Tibial nerve (tissue), 4 donors: ENCODE measurements around the gene LSMEM2.

Experiments
- CTCF ChIP-seq, 5 experiments: fragments of 200-600 bp in 3 of 5; fragments of 450-650 bp in 2 of 5; sonication (generic) in 3 of 5; IDR thresholded peaks; one replicate each; pipeline ENCODE4 v1.5.1; 2016 to 2019; ENCODE audit warnings: antibody characterized with exemption in 5 of 5, mild to moderate bottlenecking in 3 of 5, moderate library complexity in 2 of 5
- EP300 ChIP-seq, 2 donors: sonication (generic); formaldehyde crosslinking; IDR thresholded peaks; one replicate each; pipeline ENCODE4 v1.6.1; 2017; ENCODE audit warnings: antibody characterized with exemption in 2 of 2, mild to moderate bottlenecking in 1 of 2

GRCh38 chr3:50336452-50337174, 57.7 kb downstream of the LSMEM2 start:
- no peak for TF ChIP-seq CTCF (IDR thresholded peaks at IDR 0.05)
- no peak for TF ChIP-seq EP300 (IDR thresholded peaks at IDR 0.05)
